CD4-positive, alpha-beta memory T cell (primary cell): Measurements from ENCODE around the gene ZNF425. TPM values are rescaled to one million over a fixed set of nuclear protein-coding genes. Genes with fewer than 3 reads are reported as not detected.

Source experiments
- CTCF ChIA-PET: fragments of 350-600 bp; sonication (Branson Sonifier 250); formaldehyde crosslinking; loops from one replicate; lab custom pipeline; 2021; ENCODE audit warnings: inconsistent platforms; ENCODE audit not compliant: partially characterized antibody; lab: Charles Lee
- POLR2A ChIA-PET: fragments of 350-600 bp; sonication (Branson Sonifier 250); formaldehyde crosslinking; loops from one replicate; lab custom pipeline; 2021; ENCODE audit not compliant: partially characterized antibody; lab: Charles Lee
- DNase-seq, 5 donors: peaks; one replicate each; pipeline versions ENCODE4 v3.0.0 to v3.0.0-alpha.2; 2020 to 2022; ENCODE audit warnings: mixed read lengths in 1 of 5
- H3K27ac ChIP-seq: one replicate; pipeline ENCODE4 v1.7.0; 2013; ENCODE audit warnings: low read depth, low read length
- H3K27me3 ChIP-seq: 2 replicates; pipeline ENCODE4 v1.7.0; 2013; ENCODE audit warnings: mild to moderate bottlenecking, low read length, moderate library complexity; ENCODE audit not compliant: insufficient read depth
- H3K36me3 ChIP-seq: 2 replicates; pipeline ENCODE4 v1.7.0; 2013; ENCODE audit warnings: mild to moderate bottlenecking, low read length, moderate library complexity; ENCODE audit not compliant: insufficient read depth
- H3K4me1 ChIP-seq: 2 replicates; pipeline ENCODE4 v1.7.0; 2013; ENCODE audit warnings: mild to moderate bottlenecking, low read length, moderate library complexity; ENCODE audit not compliant: insufficient read depth
- H3K4me3 ChIP-seq, 2 donors: one replicate each; pipeline ENCODE4 v1.7.0; 2013; ENCODE audit warnings: low read length in 2 of 2, mild to moderate bottlenecking in 1 of 2
- H3K9me3 ChIP-seq, 2 donors: one replicate each; pipeline ENCODE4 v1.7.0; 2013; ENCODE audit warnings: low read length in 2 of 2, control low read depth in 1 of 2; ENCODE audit not compliant: control insufficient read depth in 1 of 2
- H3K27ac Mint-ChIP-seq, 7 donors: one replicate each; pipeline ENCODE4 v1.8.0; 2020 to 2021; ENCODE audit warnings: mixed read lengths in 7 of 7, mild to moderate bottlenecking in 6 of 7, inconsistent platforms in 3 of 7, moderate library complexity in 3 of 7
- H3K27me3 Mint-ChIP-seq, 2 donors: one replicate each; pipeline ENCODE4 v1.8.0; 2020 to 2021; ENCODE audit warnings: mixed read lengths in 2 of 2
- H3K36me3 Mint-ChIP-seq, 2 donors: one replicate each; pipeline ENCODE4 v1.8.0; 2020 to 2021; ENCODE audit warnings: mixed read lengths in 2 of 2, inconsistent platforms in 1 of 2, mild to moderate bottlenecking in 1 of 2
- H3K4me1 Mint-ChIP-seq, 4 donors: one replicate each; pipeline ENCODE4 v1.8.0; 2020 to 2021; ENCODE audit warnings: mixed read lengths in 4 of 4, mild to moderate bottlenecking in 1 of 4
- H3K4me3 Mint-ChIP-seq, 8 donors: one replicate each; pipeline ENCODE4 v1.8.0; 2020 to 2021; ENCODE audit warnings: mixed read lengths in 8 of 8, mild to moderate bottlenecking in 7 of 8, moderate library complexity in 6 of 8, inconsistent platforms in 3 of 8
- H3K9me3 Mint-ChIP-seq, 8 donors: one replicate each; pipeline ENCODE4 v1.8.0; 2020 to 2021; ENCODE audit warnings: mixed read lengths in 8 of 8, mild to moderate bottlenecking in 5 of 8, inconsistent platforms in 3 of 8, moderate library complexity in 1 of 8
- intact Hi-C: fragments of 100-400 bp; cut with micrococcal nuclease; formaldehyde crosslinking; loops from one replicate; pipeline ENCODE4 v1.15.1; 2023
- polyA plus RNA-seq, 2 donors: library from polyadenylated mRNA; unstranded; fragments of 300-500 nt; fragmentation: Illumina TruSeq; gene quantifications; one replicate each; pipeline ENCODE4 v1.2.3, GENCODE V29; 2021
- total RNA-seq, 2 experiments: library from RNA; stranded (reverse); gene quantifications; one replicate each; pipeline ENCODE4 v1.2.3, GENCODE V29; 2021

Gene ZNF425
- total and polyA plus RNA-seq, 4 experiments from 2014 or later = 0.24 to 4.0 (median 2.5) TPM

- Histone ChIP-seq H3K4me3 (no peak overlapping the region), H3K9me3 (no peaks in the 10 kb centered on the region), H3K36me3 (no peaks in the 10 kb centered on the region), H3K27me3 (no peaks in the 10 kb centered on the region), H3K27ac (no peak overlapping the region), H3K4me1 (no peaks in the 10 kb centered on the region)
- ChIA-PET POLR2A (no interaction called here), CTCF (interaction anchor here (1.0 kb wide), 1 partner anchor 13 kb away, joined by 3 read pairs; no protein-coding TSS in a partner anchor)
- Mint-ChIP-seq H3K27me3 (no peaks in the 10 kb centered on the region), H3K4me1 (peaks cover 2 to 19% (median 10%) of the 10 kb centered on the region in 4 donors), H3K4me3 (no peak overlapping the region), H3K9me3 (no peaks in the 10 kb centered on the region), H3K36me3 (peaks cover 19 to 33% of the 10 kb centered on the region in 2 donors), H3K27ac (no peak overlapping the region)
- DNase-seq = no peak
- intact Hi-C loops = no loop called here
These were observed 48.5 kb downstream of the ZNF425 start for GRCh38 chr7:149077594-149077993.

- POLR2A ChIA-PET = no interaction called here
- CTCF ChIA-PET = interaction anchor here (0.7 to 1.3 kb wide), 2 partner anchors 10 to 66 kb away, joined by 3 read pairs; no protein-coding TSS in a partner anchor
- no peaks in the 10 kb centered on the region for H3K27me3 Mint-ChIP-seq
- no peak overlapping the region for H3K27ac ChIP-seq
- H3K4me3 Mint-ChIP-seq = no peak overlapping the region
- intact Hi-C loops = no loop called here
- no peak for DNase-seq
- H3K9me3 ChIP-seq = no peaks in the 10 kb centered on the region
- peak overlapping the region in 1 of 7 donors; percentile 79 for H3K27ac Mint-ChIP-seq
- H3K4me3 ChIP-seq = no peak overlapping the region
- no peaks in the 10 kb centered on the region for H3K27me3 ChIP-seq
- H3K4me1 Mint-ChIP-seq = peaks cover 0 to 21% (median 4%) of the 10 kb centered on the region in 4 donors
- H3K4me1 ChIP-seq = peaks cover 4% of the 10 kb centered on the region
- H3K9me3 Mint-ChIP-seq = peaks cover 0 to 1% (median 0%) of the 10 kb centered on the region in 8 donors
- peaks cover 16 to 34% of the 10 kb centered on the region in 2 donors for H3K36me3 Mint-ChIP-seq
- H3K36me3 ChIP-seq = peaks cover 14% of the 10 kb centered on the region
These were observed 50.8 kb downstream of the ZNF425 start for GRCh38 chr7:149075286-149075685.

GRCh38 chr7:149074116-149074885, 51.8 kb downstream of the ZNF425 start:
- H3K9me3 Mint-ChIP-seq = peaks cover 0 to 1% (median 0%) of the 10 kb centered on the region in 8 donors
- no peaks in the 10 kb centered on the region for H3K27me3 Mint-ChIP-seq
- Histone ChIP-seq H3K4me3 (no peak overlapping the region), H3K4me1 (peaks cover 4% of the 10 kb centered on the region), H3K27me3 (no peaks in the 10 kb centered on the region), H3K36me3 (peaks cover 18% of the 10 kb centered on the region), H3K27ac (no peak overlapping the region), H3K9me3 (no peaks in the 10 kb centered on the region)
- ChIA-PET CTCF (interaction anchor here (0.7 kb wide), 1 partner anchor 9 kb away, joined by 3 read pairs; no protein-coding TSS in a partner anchor), POLR2A (interaction anchor here (0.6 kb wide), 1 partner anchor 102 kb away, joined by 4 read pairs; no protein-coding TSS in a partner anchor)
- H3K4me1 Mint-ChIP-seq = peaks cover 0 to 20% (median 3%) of the 10 kb centered on the region in 4 donors
- no peak for DNase-seq
- no peak overlapping the region for H3K4me3 Mint-ChIP-seq
- intact Hi-C loops = no loop called here
- peaks cover 13 to 35% of the 10 kb centered on the region in 2 donors for H3K36me3 Mint-ChIP-seq
- H3K27ac Mint-ChIP-seq = peak overlapping the region in 6 of 7 donors; percentile 13 to 67 (median 28)

- no peak for DNase-seq
- Histone ChIP-seq H3K36me3 (peaks cover 18% of the 10 kb centered on the region), H3K4me1 (peaks cover 4% of the 10 kb centered on the region), H3K27ac (peak overlapping the region; percentile 31), H3K9me3 (no peaks in the 10 kb centered on the region), H3K27me3 (no peaks in the 10 kb centered on the region), H3K4me3 (no peak overlapping the region)
- no peaks in the 10 kb centered on the region for H3K27me3 Mint-ChIP-seq
- ChIA-PET POLR2A (interaction anchor here (1.1 to 2.6 kb wide), 2 partner anchors 18 to 43 kb away, joined by 3 to 11 read pairs; partner anchors contain the start of gene ZNF786), CTCF (interaction anchor here (0.9 to 5.6 kb wide), 11 partner anchors 11 to 109 kb away, joined by 3 to 24 read pairs (median 3); no protein-coding TSS in a partner anchor)
- intact Hi-C loops = no loop called here
- peak overlapping the region in 2 of 8 donors; percentile 34 to 55 for H3K4me3 Mint-ChIP-seq
- peaks cover 0 to 1% (median 0%) of the 10 kb centered on the region in 8 donors for H3K9me3 Mint-ChIP-seq
- peaks cover 18 to 37% of the 10 kb centered on the region in 2 donors for H3K36me3 Mint-ChIP-seq
- peaks cover 4 to 20% (median 7%) of the 10 kb centered on the region in 4 donors for H3K4me1 Mint-ChIP-seq
- peak overlapping the region; percentile 25 to 76 (median 57) for H3K27ac Mint-ChIP-seq
These were observed 53.7 kb downstream of the ZNF425 start for GRCh38 chr7:149072438-149072775.

- Histone ChIP-seq H3K4me3 (no peak overlapping the region), H3K27me3 (no peaks in the 10 kb centered on the region), H3K9me3 (no peaks in the 10 kb centered on the region), H3K4me1 (peaks cover 4% of the 10 kb centered on the region), H3K27ac (peak overlapping the region; percentile 31), H3K36me3 (peaks cover 18% of the 10 kb centered on the region)
- Mint-ChIP-seq H3K36me3 (peaks cover 14 to 33% of the 10 kb centered on the region in 2 donors), H3K9me3 (peaks cover 0 to 1% (median 0%) of the 10 kb centered on the region in 8 donors), H3K27me3 (no peaks in the 10 kb centered on the region), H3K27ac (peak overlapping the region; percentile 36 to 83 (median 72)), H3K4me1 (peaks cover 4 to 19% (median 6%) of the 10 kb centered on the region in 4 donors), H3K4me3 (peak overlapping the region in 4 of 8 donors; percentile 8 to 55 (median 46))
- ChIA-PET CTCF (interaction anchor here (1.0 to 5.6 kb wide), 9 partner anchors 10 to 109 kb away, joined by 3 to 24 read pairs (median 3); no protein-coding TSS in a partner anchor), POLR2A (interaction anchor here (1.1 to 2.6 kb wide), 4 partner anchors 19 to 54 kb away, joined by 3 to 11 read pairs (median 4); partner anchors contain the start of genes PDIA4, ZNF425 and ZNF786)
- intact Hi-C loops = no loop called here
- peak in 4 of 5 donors; percentile 46 to 60 (median 55) for DNase-seq
These were observed 54.3 kb downstream of the ZNF425 start for GRCh38 chr7:149071641-149072437.

GRCh38 chr7:149071182-149071635, 54.9 kb downstream of the ZNF425 start:
- intact Hi-C loops = no loop called here
- Histone ChIP-seq H3K9me3 (no peaks in the 10 kb centered on the region), H3K27me3 (no peaks in the 10 kb centered on the region), H3K4me3 (no peak overlapping the region), H3K4me1 (peaks cover 4% of the 10 kb centered on the region), H3K36me3 (peaks cover 18% of the 10 kb centered on the region), H3K27ac (no peak overlapping the region)
- peak overlapping the region in 2 of 8 donors; percentile 41 to 66 for H3K4me3 Mint-ChIP-seq
- H3K36me3 Mint-ChIP-seq = peaks cover 10 to 30% of the 10 kb centered on the region in 2 donors
- no peak overlapping the region for H3K27ac Mint-ChIP-seq
- peaks cover 0 to 1% (median 0%) of the 10 kb centered on the region in 8 donors for H3K9me3 Mint-ChIP-seq
- DNase-seq = no peak
- H3K4me1 Mint-ChIP-seq = peaks cover 4 to 16% (median 6%) of the 10 kb centered on the region in 4 donors
- H3K27me3 Mint-ChIP-seq = no peaks in the 10 kb centered on the region
- ChIA-PET POLR2A (interaction anchor here (1.1 to 2.6 kb wide), 3 partner anchors 19 to 55 kb away, joined by 3 to 11 read pairs (median 5); partner anchors contain the start of genes PDIA4, ZNF425 and ZNF786), CTCF (interaction anchor here (1.0 to 5.6 kb wide), 4 partner anchors 12 to 66 kb away, joined by 3 to 24 read pairs (median 4); no protein-coding TSS in a partner anchor)
